Measurements from ENCODE around the gene KIF4B.
A peak's percentile ranks its signal among the peaks of the same experiment; 100 is the strongest.
"Not testable (repeated sequence)": the region's sequence is repeated elsewhere in the genome, so short reads cannot be mapped to it uniquely, and the experiment has no call there.

KIF4B gene

DNA sequence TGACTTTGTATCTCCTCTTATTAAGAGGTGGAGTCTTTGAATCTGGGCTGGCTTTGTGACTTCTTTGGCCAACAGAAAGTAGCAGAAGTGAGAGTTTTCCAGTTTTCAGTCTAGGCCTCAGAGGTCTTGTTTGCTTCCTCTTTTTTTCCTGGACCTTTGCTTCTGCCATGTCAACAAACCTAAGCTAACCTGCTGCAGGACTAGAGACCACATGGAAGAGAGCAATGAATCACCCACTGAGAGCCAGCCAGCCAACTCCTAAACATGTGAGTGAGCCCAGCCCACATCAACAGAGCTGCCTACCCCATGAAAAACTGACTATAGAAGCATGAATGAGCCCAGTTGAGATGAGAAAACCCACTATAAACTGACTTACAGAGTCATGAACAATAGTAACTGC is 42.8 kb upstream of the KIF4B start:
- DNase-seq (ENCODE audit: low read depth) = no peak
- no peak overlapping the region for H3K4me3 ChIP-seq (ENCODE audit: control insufficient read depth, low read depth, low read length)
- TF ChIP-seq, protein P1, sequence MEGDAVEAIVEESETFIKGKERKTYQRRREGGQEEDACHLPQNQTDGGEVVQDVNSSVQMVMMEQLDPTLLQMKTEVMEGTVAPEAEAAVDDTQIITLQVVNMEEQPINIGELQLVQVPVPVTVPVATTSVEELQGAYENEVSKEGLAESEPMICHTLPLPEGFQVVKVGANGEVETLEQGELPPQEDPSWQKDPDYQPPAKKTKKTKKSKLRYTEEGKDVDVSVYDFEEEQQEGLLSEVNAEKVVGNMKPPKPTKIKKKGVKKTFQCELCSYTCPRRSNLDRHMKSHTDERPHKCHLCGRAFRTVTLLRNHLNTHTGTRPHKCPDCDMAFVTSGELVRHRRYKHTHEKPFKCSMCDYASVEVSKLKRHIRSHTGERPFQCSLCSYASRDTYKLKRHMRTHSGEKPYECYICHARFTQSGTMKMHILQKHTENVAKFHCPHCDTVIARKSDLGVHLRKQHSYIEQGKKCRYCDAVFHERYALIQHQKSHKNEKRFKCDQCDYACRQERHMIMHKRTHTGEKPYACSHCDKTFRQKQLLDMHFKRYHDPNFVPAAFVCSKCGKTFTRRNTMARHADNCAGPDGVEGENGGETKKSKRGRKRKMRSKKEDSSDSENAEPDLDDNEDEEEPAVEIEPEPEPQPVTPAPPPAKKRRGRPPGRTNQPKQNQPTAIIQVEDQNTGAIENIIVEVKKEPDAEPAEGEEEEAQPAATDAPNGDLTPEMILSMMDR (IDR thresholded peaks at IDR 0.05; ENCODE audit: control insufficient read depth, insufficient read depth, low read depth, low read length, missing control alignments) = no peak

DNA sequence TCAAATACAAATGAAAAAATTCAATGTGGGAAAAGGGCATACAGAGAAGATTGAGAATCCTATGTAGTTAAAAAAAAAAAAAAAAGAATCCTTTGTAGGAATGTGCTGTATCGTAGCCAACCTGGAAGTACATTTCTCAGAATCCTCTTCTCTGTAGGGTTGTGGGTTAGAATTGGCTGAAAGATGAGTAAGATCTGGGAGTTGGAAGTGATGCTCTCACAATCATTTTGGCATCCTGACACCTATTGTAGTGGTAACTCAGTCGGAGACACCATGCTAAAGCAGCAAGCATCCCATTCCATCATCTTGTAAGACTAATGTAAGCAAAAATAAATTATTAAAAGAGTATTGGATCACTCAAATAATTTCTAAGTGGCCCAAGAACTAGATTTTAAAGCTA is 42.1 kb upstream of the KIF4B start:
- no peak overlapping the region for H3K4me3 ChIP-seq (ENCODE audit: control insufficient read depth, low read depth, low read length)
- TF ChIP-seq, protein P1 (IDR thresholded peaks at IDR 0.05; ENCODE audit: control insufficient read depth, insufficient read depth, low read depth, low read length, missing control alignments) = no peak
- no peak for DNase-seq (ENCODE audit: low read depth)

DNA sequence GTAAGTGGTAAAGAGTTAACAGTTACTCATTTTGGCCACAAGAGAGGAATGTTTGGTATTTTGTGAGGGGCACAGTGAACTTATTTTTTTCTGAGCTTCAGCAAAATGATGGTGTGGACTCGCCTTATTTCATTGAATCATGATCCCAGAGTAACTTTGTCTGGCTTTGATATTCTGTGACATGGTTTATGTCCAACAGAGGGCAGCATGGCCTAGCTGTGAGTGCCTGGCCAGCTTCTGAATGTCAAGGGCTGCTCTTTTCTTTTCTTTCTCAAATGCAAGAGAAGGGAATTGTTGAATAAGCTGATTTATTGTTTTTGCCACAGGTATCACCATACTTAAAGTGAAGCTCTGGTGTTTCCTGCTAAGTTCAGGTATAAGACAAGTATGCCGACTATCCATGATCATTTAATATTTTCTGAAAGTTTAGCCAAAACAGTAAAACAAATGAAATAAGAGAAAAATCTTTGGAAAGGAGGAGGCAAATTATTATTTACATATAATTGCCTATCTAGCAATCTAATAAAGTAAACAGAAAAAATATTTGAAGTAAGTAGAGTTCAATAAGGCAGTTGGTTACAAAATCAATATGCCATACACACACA is 41.0 kb upstream of the KIF4B start:
- H3K4me3 ChIP-seq (ENCODE audit: control insufficient read depth, low read depth, low read length) = no peak overlapping the region
- DNase-seq (ENCODE audit: low read depth) = no peak
- TF ChIP-seq, protein P1 (IDR thresholded peaks at IDR 0.05; ENCODE audit: control insufficient read depth, insufficient read depth, low read depth, low read length, missing control alignments) = peak; percentile 76

DNA sequence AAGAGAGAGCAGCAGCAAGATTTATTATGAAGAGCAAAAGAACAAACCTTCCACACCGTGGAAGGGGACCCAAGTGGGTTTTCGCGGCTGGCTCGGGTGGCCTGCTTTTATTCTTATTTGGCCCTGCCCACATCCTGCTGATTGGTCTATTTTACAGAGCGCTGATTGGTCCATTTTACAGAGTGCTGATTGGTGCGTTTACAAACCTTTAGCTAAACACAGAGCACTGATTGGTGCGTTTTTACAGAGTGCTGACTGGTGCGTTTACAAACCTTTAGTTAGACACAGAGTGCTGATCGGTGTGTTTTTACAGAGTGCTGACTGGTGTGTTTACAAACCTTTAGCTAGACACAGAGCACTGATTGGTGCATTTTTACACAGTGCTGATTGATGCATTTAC is 37.5 kb upstream of the KIF4B start:
- not testable (repeated sequence) for H3K4me3 ChIP-seq (ENCODE audit: control insufficient read depth, low read depth, low read length); DNase-seq (ENCODE audit: low read depth)

DNA sequence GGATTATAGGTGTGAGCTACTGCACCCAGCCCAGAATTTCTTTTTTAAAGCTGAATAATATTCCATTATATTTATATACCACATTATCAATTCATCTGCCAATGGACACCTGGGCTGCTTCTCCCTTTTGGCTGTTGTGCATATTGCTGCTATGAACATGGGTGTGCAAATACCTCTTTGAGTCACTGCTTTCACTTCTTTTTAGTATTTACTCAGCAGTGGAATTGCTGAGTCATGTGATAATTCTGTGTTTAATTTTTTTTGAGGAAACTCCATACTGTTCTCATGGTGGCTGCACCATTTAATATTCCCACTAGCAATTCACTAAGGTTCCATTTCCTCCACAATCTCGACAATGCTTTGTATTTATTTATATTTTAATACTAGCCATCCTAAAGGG is 36.1 kb upstream of the KIF4B start:
- no peak for DNase-seq (ENCODE audit: low read depth)
- no peak overlapping the region for H3K4me3 ChIP-seq (ENCODE audit: control insufficient read depth, low read depth, low read length)
- TF ChIP-seq, protein P1 (IDR thresholded peaks at IDR 0.05; ENCODE audit: control insufficient read depth, insufficient read depth, low read depth, low read length, missing control alignments) = no peak

DNA sequence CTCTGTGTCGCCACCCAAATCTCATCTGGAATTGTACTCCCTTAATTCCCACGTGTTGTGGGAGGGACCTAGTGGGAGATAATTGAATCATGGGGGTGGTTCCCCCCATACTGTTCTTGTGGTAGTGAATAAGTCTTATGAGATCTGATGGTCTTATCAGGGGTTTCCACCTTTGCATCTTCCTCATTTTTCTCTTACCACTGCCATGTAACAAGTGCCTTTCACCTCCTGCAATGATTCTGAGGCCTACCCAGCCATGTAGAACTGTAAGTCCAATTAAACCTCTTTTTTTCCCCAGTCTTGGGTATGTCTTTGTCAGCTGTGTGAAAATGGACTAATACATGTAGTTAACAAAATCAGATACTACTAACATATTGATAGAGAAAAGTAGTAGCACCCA is 35.3 kb upstream of the KIF4B start:
- not testable (repeated sequence) for H3K4me3 ChIP-seq (ENCODE audit: control insufficient read depth, low read depth, low read length); DNase-seq (ENCODE audit: low read depth)

DNA sequence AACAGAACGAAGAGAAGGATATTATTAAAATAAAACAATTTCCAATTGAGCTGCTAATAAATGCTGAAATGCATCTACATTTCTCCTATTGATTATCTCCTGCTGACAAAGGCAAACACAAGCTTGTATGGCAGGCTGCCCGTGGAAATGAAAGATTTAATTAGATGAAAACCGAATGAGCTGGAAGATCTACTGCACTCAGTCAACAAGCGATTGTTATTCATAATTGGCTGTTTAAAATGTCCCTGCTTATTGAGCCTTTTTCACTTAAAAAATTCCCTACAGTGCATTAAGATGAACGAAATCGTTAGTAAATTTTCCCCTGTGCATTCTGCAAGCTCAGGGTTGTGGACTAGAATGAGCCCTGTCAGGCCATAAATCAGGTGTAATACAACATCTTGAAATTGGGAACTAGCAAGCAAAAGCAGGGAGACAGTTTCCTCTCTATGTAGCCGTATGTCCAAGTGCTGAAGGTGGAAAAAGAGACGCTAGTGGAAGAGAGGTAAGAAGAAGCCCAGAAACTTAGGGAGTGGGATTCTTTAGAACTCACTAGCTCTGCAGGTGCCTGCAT is 28.5 kb upstream of the KIF4B start:
- DNase-seq (ENCODE audit: low read depth) = no peak
- no peak overlapping the region for H3K4me3 ChIP-seq (ENCODE audit: control insufficient read depth, low read depth, low read length)
- TF ChIP-seq, protein P1 (IDR thresholded peaks at IDR 0.05; ENCODE audit: control insufficient read depth, insufficient read depth, low read depth, low read length, missing control alignments) = no peak

DNA sequence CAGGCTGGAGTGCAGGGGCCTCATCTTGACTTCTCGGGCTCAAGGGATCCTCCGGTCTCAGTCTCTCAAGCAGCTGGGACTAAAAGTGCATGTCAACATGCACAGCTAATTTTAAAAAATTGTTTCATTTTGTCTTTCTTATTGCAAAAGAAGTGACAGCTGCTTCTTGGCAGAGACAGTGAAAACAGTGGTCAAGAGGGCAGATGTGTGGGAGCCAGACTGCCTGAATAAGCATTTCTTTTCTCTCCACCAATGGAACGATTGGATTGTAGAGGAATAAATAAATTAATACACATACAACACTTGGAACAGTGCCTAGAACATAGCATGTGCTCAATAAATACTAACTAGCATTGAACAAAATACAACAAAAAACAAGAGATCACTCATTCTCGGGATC is 27.4 kb upstream of the KIF4B start:
- no peak for DNase-seq (ENCODE audit: low read depth)
- H3K4me3 ChIP-seq (ENCODE audit: control insufficient read depth, low read depth, low read length) = no peak overlapping the region
- TF ChIP-seq, protein P1 (IDR thresholded peaks at IDR 0.05; ENCODE audit: control insufficient read depth, insufficient read depth, low read depth, low read length, missing control alignments) = no peak

Data from AG09309 (cell line).